Kidney (tissue), 14 donors: ENCODE results near the gene GLT6D1. TPM values are rescaled to one million over a fixed set of nuclear protein-coding genes. Genes with fewer than 3 reads are reported as not detected.

ENCODE experiments used
- DNase-seq, 5 donors: peaks; one replicate each; pipeline ENCODE4 v3.0.0-alpha.2; 2013 to 2020
- FAIRE-seq: peaks from 2 replicates; lab custom pipeline; 2012; peaks lifted over from hg19 to GRCh38; lab: Jason Lieb, UNC
- H3K27ac ChIP-seq, 2 donors: one replicate each; pipeline ENCODE4 v1.7.0; 2013; ENCODE audit warnings: low read depth in 2 of 2, low read length in 2 of 2, inconsistent platforms in 1 of 2
- H3K27me3 ChIP-seq: one replicate; pipeline ENCODE4 v1.7.1; 2013; ENCODE audit warnings: low read length, inconsistent platforms; ENCODE audit not compliant: control insufficient read depth, insufficient read depth
- H3K36me3 ChIP-seq, 3 donors: one replicate each; pipeline versions ENCODE4 v1.7.0 to v1.7.1; 2013; ENCODE audit warnings: low read length in 3 of 3, control low read depth in 1 of 3, inconsistent platforms in 1 of 3; ENCODE audit not compliant: insufficient read depth in 3 of 3, control insufficient read depth in 2 of 3
- H3K4me1 ChIP-seq, 3 donors: one replicate each; pipeline versions ENCODE4 v1.7.0 to v1.7.1; 2013; ENCODE audit warnings: low read length in 3 of 3, inconsistent platforms in 1 of 3, low read depth in 1 of 3; ENCODE audit not compliant: control insufficient read depth in 2 of 3, insufficient read depth in 2 of 3
- H3K4me3 ChIP-seq, 3 donors: one replicate each; pipeline versions ENCODE4 v1.7.0 to v1.8.1; 2013; ENCODE audit warnings: low read length in 3 of 3, control low read depth in 1 of 3, inconsistent platforms in 1 of 3
- H3K9ac ChIP-seq, 3 donors: one replicate each; pipeline versions ENCODE4 v1.7.0 to v1.7.1; 2013; ENCODE audit warnings: low read length in 3 of 3, control low read depth in 1 of 3, inconsistent platforms in 1 of 3
- H3K9me3 ChIP-seq, 3 donors: one replicate each; pipeline versions ENCODE4 v1.7.0 to v1.7.1; 2013; ENCODE audit warnings: low read length in 3 of 3, control low read depth in 1 of 3, inconsistent platforms in 1 of 3; ENCODE audit not compliant: control insufficient read depth in 2 of 3, insufficient read depth in 1 of 3
- intact Hi-C: fragments of 100-400 bp; cut with DNase I; formaldehyde crosslinking; loops from one replicate; pipeline ENCODE4 v1.11.1; 2022
- polyA plus RNA-seq: library from polyadenylated mRNA; stranded (reverse); fragments of 350-450 nt; fragmentation: Illumina TruSeq; extraction: RNeasy Lipid Tissue Mini Kit (QIAGEN cat#74804); gene quantifications from one replicate; pipeline ENCODE4 v1.2.3, GENCODE V29; 2014; ENCODE audit warnings: low read depth, low replicate concordance; ENCODE audit not compliant: insufficient read depth
- total RNA-seq: library from RNA; stranded (reverse); fragmentation: NEBNext Ultra II Directional; extraction: Animal tissue kit (Norgen Biotek cat#: 25700); gene quantifications from one replicate; pipeline ENCODE4 v1.2.1, GENCODE V29; 2021
- TF ChIP-seq, protein P1 (sequence below): IDR thresholded peaks from 3 replicates; pipeline ENCODE4 v1.5.1; 2012; ENCODE audit warnings: mild to moderate bottlenecking, moderate library complexity, borderline replicate concordance; ENCODE audit not compliant: insufficient read depth; ENCODE audit errors: extremely low read depth
- donor health status: control.
- donor health status: control.
- donor health status: control.
- donor health status: control.
- donor health status: control.
- donor health status: DM: yes; HTN: yes; CAD: no.
- donor health status: Normal renal cell carcinoma (clear cell type).

The GLT6D1 gene
- total and polyA plus RNA-seq, 2 donors from 2014 or later, result not detected

DNA sequence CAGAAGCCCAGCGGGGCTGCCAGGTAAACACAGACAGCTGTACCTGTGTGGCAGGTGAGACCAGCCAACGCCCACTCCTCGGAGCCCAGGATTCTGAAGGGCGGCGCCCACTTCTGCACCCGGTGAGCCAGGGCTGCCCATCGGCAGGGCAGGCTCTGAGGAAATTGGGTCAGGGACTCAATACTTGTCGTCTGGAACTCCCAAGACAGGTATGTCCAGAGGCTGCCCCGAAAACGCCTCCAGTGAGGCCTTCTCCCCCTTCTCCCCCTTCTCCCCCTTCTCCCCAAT, 19.8 kb downstream of the GLT6D1 start:
- intact Hi-C loops, result no loop called here
- Histone ChIP-seq H3K9ac (no peak overlapping the region), H3K36me3 (no peaks in the 10 kb centered on the region), H3K9me3 (no peaks in the 10 kb centered on the region), H3K4me3 (no peak overlapping the region), H3K27ac (no peak overlapping the region), H3K4me1 (no peaks in the 10 kb centered on the region), H3K27me3 (no peaks in the 10 kb centered on the region)
- DNase-seq, result no peak
- TF ChIP-seq, protein P1, sequence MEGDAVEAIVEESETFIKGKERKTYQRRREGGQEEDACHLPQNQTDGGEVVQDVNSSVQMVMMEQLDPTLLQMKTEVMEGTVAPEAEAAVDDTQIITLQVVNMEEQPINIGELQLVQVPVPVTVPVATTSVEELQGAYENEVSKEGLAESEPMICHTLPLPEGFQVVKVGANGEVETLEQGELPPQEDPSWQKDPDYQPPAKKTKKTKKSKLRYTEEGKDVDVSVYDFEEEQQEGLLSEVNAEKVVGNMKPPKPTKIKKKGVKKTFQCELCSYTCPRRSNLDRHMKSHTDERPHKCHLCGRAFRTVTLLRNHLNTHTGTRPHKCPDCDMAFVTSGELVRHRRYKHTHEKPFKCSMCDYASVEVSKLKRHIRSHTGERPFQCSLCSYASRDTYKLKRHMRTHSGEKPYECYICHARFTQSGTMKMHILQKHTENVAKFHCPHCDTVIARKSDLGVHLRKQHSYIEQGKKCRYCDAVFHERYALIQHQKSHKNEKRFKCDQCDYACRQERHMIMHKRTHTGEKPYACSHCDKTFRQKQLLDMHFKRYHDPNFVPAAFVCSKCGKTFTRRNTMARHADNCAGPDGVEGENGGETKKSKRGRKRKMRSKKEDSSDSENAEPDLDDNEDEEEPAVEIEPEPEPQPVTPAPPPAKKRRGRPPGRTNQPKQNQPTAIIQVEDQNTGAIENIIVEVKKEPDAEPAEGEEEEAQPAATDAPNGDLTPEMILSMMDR, result no peak
- no peak for FAIRE-seq

DNA sequence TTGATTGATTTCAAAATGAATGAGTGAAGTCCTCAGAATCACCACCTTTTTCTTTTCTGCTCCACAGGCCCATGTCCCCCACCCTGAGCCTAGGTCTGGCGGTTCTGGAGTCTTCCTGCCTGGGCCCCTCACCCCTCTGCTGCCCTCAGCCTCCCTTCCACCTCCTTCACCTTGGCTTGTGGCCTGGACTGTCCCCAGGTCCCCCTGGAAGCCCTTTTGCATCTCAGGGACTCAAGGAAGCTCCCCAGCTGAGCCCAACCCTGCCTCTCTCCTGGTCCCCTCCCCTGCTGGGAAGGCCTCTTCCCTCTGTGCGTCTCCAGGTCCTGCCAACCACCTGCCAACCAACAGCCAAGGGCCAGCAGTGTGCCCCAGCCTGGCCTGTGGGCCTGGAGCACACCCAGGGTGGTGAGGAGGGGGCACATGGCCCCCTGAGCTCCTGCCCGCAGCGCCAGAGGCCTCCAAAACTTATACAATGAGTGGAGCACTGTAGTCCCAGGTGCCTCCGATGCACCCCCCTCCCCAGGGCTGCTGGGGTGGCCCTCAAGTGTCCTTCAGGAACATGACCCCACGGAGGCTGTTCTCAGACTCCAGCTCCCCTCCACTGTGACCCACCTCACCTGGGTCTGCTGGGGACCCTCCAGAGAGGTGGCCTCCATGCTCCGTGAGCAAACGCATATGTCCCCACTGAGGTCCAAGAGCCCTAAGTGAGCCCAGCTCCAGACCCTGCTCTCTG, 20.3 kb downstream of the GLT6D1 start:
- H3K27ac ChIP-seq, result no peak overlapping the region
- H3K4me3 ChIP-seq, result no peak overlapping the region
- DNase-seq (no peak), FAIRE-seq (no peak)
- no peaks in the 10 kb centered on the region for H3K27me3 ChIP-seq
- H3K4me1 ChIP-seq, result no peaks in the 10 kb centered on the region
- no peak overlapping the region for H3K9ac ChIP-seq
- H3K36me3 ChIP-seq, result no peaks in the 10 kb centered on the region
- intact Hi-C loops, result no loop called here
- TF ChIP-seq, protein P1, result no peak
- H3K9me3 ChIP-seq, result no peaks in the 10 kb centered on the region

DNA sequence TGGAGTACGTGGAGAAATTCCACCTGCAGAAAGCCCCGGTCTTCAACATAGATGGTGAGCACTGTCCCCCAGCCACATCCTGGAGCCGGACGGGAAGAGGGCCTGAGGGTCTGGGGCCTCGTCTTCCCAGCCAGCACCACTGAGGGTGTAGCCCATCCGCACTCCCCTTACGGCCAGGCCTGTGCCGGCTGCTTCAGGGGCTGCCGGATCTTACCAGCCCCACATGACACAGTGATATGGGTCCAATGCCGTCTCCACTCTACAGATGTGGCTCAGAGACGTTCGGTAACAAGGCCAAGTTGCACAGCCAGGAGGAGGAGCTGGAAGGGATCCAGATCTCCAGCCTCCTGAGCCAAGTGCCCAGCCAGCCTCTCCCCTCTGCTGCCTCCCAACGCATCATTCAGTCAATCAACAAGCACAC, 21.3 kb downstream of the GLT6D1 start:
- Histone ChIP-seq H3K9me3 (no peaks in the 10 kb centered on the region), H3K4me1 (no peaks in the 10 kb centered on the region), H3K27ac (no peak overlapping the region), H3K27me3 (no peaks in the 10 kb centered on the region), H3K9ac (no peak overlapping the region), H3K36me3 (no peaks in the 10 kb centered on the region), H3K4me3 (no peak overlapping the region)
- FAIRE-seq (no peak), DNase-seq (no peak)
- TF ChIP-seq, protein P1, result no peak
- intact Hi-C loops, result no loop called here

DNA sequence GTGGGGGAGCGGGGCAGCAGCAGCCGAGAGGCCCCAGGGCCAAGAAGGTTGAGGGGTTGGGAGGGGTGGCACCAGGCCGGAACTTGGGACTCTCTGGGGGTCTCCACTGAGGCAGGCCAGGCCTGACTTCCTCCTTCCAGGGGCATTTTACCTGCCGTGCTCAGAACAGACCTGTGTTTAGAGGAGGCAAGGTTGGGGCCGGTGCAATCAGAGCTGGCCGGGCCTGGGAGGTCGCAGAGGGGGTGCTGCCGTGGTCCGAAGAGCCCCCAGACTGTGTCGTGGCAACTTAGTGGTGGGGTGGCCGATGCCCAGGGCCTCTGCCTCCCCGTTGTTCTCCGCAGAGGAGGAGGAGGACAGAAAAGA, 21.8 kb downstream of the GLT6D1 start:
- H3K4me3 ChIP-seq, result no peak overlapping the region
- no peaks in the 10 kb centered on the region for H3K9me3 ChIP-seq
- no peak overlapping the region for H3K9ac ChIP-seq
- no peaks in the 10 kb centered on the region for H3K36me3 ChIP-seq
- H3K4me1 ChIP-seq, result no peaks in the 10 kb centered on the region
- intact Hi-C loops, result no loop called here
- DNase-seq, result no peak
- H3K27ac ChIP-seq, result no peak overlapping the region
- TF ChIP-seq, protein P1, result no peak
- H3K27me3 ChIP-seq, result no peaks in the 10 kb centered on the region
- FAIRE-seq, result no peak
